GM19438 (cell line): ENCODE results near the gene PLEKHA5.
"Not testable (repeated sequence)": the region's sequence is repeated elsewhere in the genome, so short reads cannot be mapped to it uniquely, and the experiment has no call there.

Experiments
- ATAC-seq: cut with Tn5 transposase; IDR thresholded peaks from one replicate; pipeline ENCODE4 v1.9.1; 2021; ENCODE audit warnings: low read depth; ENCODE audit not compliant: unreplicated experiment

PLEKHA5 gene

GRCh38 chr12:19129486-19130223, at the start of gene PLEKHA5:
TSS of gene PLEKHA5 (plus strand) at chr12:19129733. CDS start at chr12:19129800, 67 bp downstream.
- ATAC-seq = no peak

- ATAC-seq = no peak
These were observed 48.6 kb upstream of the PLEKHA5 start for GRCh38 chr12:19080918-19081317.

- no peak for ATAC-seq
These were observed 47.1 kb upstream of the PLEKHA5 start for GRCh38 chr12:19082365-19082911.

GRCh38 chr12:19084547-19084946, 45.0 kb upstream of the PLEKHA5 start:
- no peak for ATAC-seq

GRCh38 chr12:19085090-19085489, 44.4 kb upstream of the PLEKHA5 start:
- no peak for ATAC-seq

GRCh38 chr12:19088606-19089005, 40.9 kb upstream of the PLEKHA5 start:
- no peak for ATAC-seq

- ATAC-seq = not testable (repeated sequence)
These were observed 37.1 kb upstream of the PLEKHA5 start for GRCh38 chr12:19092482-19092881.

GRCh38 chr12:19093218-19093617, 36.3 kb upstream of the PLEKHA5 start:
- ATAC-seq = no peak

GRCh38 chr12:19095331-19095730, 34.2 kb upstream of the PLEKHA5 start:
- no peak for ATAC-seq

- no peak for ATAC-seq
These were observed 33.6 kb upstream of the PLEKHA5 start for GRCh38 chr12:19095756-19096480.

GRCh38 chr12:19105463-19105862, 24.1 kb upstream of the PLEKHA5 start:
- no peak for ATAC-seq

- no peak for ATAC-seq
These were observed 21.8 kb upstream of the PLEKHA5 start for GRCh38 chr12:19107750-19108149.

- ATAC-seq = no peak
These were observed 19.2 kb upstream of the PLEKHA5 start for GRCh38 chr12:19110221-19110940.

GRCh38 chr12:19113464-19113863, 16.1 kb upstream of the PLEKHA5 start:
- no peak for ATAC-seq

GRCh38 chr12:19115285-19115684, 14.2 kb upstream of the PLEKHA5 start:
- no peak for ATAC-seq

GRCh38 chr12:19119440-19119839, 10.1 kb upstream of the PLEKHA5 start:
- ATAC-seq = no peak

- no peak for ATAC-seq
These were observed 8.7 kb upstream of the PLEKHA5 start for GRCh38 chr12:19120795-19121194.

GRCh38 chr12:19121449-19122018, 8.0 kb upstream of the PLEKHA5 start:
- ATAC-seq = no peak

- no peak for ATAC-seq
These were observed 4.2 kb upstream of the PLEKHA5 start for GRCh38 chr12:19125325-19125724.

GRCh38 chr12:19127270-19127669, 2.3 kb upstream of the PLEKHA5 start:
- ATAC-seq = no peak

GRCh38 chr12:19128485-19128884, 1.0 kb upstream of the PLEKHA5 start:
- no peak for ATAC-seq
